ENCODE results near the gene RTN4RL2.
A peak's percentile ranks its signal among the peaks of the same experiment; 100 is the strongest.

Gene RTN4RL2

DNA sequence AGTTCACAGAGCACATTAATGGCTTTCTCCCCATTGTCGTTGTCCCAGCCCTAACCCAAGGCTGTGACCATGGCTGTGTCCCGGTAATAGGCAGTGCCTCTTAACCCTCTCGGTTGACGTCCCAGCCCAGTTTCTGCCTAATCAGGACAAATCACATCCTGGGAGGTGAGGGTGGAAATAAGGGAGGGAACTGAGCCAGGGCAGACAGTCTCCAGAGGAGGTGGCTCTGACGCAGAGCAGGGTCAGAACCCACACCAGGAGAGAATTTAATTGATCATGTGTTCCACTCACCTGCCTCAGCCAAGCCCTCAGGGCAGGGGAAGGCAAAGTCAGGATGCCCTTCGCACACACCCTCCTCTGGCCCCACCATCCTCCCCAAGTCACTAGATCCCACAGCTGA, 38.2 kb downstream of the RTN4RL2 start:
- no peak for DNase-seq (ENCODE audit: low read depth in 3 of 3, low spot score in 1 of 3)

DNA sequence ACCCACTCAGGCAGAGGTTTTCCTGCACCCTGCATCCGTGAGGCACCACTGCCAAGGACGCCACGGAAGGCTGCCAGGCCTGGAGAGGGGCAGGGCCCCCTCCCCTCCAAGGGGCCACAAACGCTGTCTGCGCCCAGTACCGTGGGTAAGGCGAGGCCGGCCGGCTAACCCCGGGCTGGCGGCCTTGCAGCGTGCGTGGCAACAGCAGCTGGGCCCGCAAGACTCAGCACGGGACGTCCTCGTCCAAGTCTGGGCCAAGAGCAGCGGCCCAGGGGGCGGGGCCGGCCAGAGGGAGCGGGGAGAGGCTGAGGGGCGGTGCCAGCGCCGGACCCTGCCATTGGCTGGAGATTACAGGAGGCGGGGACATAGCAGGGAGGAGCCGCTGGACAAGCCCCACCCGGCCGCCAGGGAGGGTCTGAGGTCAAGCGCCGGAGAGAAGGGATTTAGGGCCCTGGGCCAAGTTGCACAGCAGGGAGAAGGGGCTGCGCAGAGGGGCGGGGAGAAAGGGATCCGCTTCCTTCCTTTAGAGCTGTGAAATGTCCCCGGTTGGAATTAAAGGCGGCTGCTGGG, 39.2 kb downstream of the RTN4RL2 start:
- peak in 1 of 3 donors; percentile 25 for DNase-seq (ENCODE audit: low read depth in 3 of 3, low spot score in 1 of 3)

DNA sequence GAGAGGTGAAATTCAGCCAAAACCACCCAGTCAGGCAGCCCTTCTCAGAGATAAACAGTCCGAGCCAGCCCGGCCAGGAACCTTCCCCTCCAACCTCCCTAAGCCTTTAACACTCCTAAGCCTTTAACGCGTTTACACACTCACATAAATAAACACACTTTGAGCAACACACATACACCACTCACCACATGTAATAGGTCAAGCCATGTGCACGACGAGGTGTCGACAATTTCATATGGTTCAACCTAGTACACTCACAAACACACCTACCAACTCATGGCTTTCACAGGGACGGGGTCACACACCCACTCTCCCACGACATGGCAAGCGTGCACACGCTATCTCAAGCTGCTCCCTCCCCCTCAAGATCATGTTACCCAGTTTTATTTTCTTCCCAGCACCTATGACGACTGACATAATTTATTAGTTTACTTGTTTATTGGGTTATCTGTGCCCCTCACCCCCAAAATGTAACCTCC, 39.7 kb downstream of the RTN4RL2 start:
- DNase-seq (ENCODE audit: low read depth in 3 of 3, low spot score in 1 of 3) = no peak

DNA sequence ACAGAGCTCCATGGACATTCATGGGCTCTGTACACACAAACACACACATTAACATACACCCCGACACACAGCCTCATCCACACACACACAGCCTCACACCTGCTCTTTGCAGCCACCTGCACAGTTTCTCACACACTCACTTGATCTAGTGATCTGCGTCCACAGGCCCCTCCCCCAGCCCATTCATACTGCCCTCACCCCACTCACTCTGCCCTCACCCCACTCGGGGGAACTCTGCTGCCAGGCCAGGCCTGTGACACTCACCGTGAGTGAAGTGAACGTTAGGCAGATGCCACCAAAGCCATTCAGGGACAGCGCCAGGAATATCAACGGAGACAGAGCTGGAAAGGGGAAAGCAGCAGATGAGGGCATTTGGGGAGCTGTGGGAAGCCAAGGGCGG, 40.2 kb downstream of the RTN4RL2 start:
- DNase-seq (ENCODE audit: low read depth in 3 of 3, low spot score in 1 of 3) = no peak

DNA sequence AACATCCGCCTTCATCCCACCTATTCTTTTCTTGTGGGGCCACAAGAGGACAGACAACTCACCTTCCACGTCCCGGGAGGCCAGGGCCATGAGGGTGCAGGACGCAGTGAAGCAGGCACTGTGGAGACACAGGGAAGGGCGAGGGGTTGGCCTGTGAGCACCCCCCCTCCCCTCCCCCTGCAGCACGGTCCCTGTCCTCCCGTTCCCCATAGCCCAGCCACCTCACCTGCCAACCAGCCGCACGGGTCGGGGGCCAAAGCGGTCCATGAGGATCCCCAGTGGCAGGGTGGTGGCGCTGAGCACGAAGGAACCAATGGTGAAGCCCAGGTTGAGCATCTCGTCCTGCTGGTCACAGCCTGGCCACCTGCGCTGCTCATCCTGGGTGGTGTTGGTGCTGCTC, 40.6 kb downstream of the RTN4RL2 start:
- no peak for DNase-seq (ENCODE audit: low read depth in 3 of 3, low spot score in 1 of 3)

DNA sequence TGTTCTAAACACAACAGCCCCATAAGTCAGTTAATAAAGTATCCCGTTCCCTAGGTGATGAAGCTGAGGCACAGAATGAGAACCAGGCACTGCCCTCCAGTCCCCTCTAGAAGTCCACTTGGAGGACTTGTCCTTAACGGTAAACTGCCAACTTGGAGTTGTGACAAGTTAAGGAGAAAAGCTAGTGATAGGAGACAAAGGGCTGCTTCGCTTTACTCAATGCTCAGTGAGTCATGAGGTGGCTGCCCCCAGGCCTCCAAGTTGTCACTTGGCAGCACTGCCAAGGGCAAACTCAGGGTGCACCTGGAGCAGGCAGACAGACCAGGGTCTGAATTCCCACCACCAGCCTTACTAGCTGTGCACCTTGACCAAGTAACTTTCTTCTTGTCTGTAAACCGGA, 41.6 kb downstream of the RTN4RL2 start:
- DNase-seq (ENCODE audit: low read depth in 3 of 3, low spot score in 1 of 3) = no peak

DNA sequence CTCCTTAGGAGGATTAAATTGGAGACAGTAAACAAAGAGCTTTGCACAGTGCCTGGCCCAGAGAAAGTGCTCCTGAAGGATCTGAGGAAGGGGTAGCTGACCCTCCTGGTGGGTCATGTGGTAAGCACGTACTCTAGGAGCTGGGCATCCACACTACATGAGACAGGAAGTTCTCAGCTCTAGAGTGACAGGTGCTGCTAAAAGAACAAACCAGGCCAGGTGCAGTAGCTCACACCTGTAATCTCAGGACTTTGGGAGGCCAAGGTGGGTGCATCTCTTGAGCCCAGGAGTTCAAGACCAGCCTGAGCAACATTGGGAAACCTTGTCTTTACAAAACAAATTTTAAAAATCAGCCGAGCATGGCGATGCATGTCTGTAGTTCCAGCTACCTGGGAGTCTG, 42.0 kb downstream of the RTN4RL2 start:
- DNase-seq (ENCODE audit: low read depth in 3 of 3, low spot score in 1 of 3) = no peak

DNA sequence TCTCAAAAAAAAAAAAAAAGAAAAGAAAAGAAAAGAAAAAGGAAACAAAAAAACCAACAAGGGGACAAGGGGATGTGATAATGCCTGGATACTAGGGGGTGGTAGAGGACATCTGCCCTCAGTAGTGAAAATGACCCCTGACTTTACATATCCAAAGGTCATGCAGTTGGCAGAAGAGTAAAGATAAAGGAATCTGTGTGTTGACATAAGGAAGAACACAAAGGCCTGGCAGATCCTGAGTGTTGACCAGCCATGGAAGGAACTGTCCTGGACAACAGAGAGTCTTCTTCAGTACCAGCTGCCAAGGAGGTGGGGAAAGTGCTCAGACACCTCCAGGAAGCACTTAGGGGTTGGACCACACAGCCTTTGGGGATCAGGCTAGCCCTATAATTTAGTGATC, 42.5 kb downstream of the RTN4RL2 start:
- DNase-seq (ENCODE audit: low read depth in 3 of 3, low spot score in 1 of 3) = no peak

DNA sequence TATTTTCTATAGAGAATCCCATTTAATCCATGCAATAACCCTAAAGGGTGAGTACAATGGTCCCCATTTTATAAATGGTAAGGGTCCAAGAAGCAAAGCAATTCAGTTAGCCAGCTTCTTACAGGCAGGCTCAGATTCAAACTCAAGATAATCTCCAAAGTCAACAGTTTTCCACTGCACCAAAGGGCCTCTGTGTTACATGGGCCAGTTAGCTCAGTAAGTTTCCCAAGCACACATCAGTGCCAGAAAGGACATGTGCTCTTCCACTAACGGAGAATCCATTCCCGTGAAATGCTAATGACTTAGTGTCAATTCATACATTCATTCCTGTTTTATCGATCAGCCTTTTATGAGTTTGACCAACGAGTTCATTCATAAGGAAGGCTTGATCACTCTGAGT, 44.2 kb downstream of the RTN4RL2 start:
- DNase-seq (ENCODE audit: low read depth in 3 of 3, low spot score in 1 of 3) = no peak

DNA sequence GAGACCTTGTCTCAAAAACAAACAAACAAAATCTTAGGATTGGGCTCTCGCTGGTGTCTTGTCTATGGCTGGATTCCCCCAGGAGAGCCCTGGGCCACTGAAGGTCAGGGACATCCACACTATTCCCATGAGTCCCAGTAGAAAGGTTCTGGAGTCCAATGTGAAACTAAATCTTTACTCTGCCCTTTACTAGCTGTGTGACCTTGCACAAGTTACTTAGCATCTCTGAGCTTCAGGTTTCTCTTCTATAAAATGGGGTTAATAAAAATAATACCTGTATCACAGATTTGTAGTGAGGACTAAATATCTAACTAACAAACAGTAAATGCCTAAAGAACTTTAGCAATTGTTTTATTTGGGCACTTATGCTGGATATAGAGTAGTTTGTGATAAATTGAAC, 46.2 kb downstream of the RTN4RL2 start:
- no peak for DNase-seq (ENCODE audit: low read depth in 3 of 3, low spot score in 1 of 3)

DNA sequence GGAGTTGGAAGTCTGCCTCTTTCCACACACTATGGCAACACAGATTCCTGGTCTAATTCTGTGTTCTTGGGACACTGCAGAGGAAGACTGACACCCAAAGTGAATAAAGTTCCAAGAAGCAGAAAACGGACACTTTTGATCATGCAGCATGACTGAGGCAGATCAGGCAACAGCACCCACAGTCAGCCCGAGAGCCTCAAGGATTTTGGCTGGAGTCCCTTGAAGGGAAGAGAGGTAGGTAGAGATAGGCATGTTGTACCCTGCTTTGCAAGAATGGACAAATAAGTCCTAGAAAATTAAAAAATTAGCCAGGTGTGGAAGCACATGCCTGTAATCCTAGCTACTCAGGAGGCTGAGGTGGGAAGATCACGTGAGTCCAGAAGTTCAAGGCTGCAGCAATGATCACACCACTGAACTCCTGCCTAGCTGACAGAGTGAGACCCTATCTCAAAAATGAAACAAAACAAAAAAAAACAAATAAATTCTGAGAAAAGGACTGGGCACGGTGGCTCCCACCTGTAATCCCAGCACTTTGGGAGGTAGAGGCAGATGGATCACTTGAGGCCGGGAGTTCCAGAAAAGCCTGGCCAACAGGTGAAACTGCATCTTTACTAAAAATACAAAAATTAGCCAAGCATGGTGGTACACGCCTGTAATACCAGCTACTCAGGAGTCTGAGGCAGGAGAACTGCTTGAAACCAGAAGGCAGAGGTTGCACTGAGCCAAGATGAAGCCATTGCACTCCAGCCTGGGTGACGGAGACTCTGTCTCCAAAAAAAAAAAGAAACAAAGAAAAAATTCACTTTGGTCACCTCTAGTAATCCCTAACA, 48.2 kb downstream of the RTN4RL2 start:
- DNase-seq (ENCODE audit: low read depth in 3 of 3, low spot score in 1 of 3) = no peak

DNA sequence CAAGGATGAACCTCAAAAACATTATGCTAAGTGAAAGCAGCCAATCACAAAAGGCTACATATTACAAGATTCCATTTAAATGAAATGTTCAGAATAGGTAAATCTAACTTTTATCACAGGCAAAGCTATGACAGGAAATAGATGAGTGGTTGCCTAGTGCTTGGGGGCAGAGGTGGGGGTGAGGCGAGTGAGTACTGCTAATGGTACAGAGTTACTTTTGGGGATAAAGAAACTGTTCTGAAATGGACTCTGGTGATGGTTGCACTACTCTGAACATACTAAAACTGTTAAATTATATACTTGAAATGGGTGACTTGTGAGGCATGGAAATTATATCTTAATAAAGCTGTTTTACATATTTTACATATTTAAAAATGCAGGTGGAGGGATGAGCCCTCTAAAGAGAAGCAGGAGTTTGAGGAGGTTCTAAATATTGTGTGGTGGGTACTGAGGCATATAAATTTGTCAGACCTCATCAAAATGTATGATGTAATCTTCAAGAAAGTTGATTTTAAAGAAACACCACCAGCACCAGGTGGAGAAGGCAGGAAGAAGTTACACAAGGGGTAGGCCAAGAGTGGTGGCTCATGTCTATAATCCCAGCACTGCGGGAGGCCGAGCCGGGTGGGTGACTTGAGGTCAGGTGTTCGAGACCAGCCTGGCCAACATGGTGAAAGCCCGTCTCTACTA, 51.6 kb downstream of the RTN4RL2 start:
- DNase-seq (ENCODE audit: low read depth in 3 of 3, low spot score in 1 of 3) = no peak

DNA sequence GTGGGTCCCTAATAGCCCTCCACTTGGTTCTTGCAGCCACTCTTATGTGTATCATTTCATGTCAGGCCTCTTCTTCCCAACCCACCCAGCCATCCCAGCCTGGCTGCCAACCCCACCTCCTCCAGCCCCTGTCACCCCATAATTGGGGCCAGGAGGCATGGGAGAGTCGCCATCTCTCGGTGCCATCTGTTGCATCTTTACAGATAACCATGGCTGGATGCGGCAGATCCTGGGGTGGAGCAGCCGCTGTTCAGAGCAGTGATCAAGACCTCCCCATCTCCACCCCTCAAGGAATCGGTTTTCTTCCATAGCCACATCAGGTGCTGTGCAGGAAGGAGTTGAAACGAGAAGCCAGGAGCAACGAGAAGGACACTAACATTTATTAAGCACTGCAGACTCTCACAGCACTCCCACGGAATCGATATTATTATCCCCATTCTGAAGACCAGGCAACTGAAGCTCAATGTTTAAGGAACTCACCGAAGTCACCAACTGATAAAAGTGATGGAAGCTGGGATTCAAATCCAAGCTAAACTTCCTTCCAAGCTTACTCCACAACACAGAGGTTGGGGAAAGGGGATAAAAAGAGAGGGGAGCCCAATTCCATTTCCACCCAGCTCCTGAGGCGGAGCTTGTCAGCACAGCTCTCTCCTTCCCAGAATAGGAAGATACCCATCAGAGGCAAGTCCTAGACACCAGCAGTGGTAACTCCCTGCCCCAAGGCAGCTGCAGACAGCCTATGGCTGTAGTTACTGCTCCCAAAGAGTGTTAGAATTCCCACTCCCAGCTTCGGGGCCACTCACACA, 52.5 kb downstream of the RTN4RL2 start:
- DNase-seq (ENCODE audit: low read depth in 3 of 3, low spot score in 1 of 3) = no peak

DNA sequence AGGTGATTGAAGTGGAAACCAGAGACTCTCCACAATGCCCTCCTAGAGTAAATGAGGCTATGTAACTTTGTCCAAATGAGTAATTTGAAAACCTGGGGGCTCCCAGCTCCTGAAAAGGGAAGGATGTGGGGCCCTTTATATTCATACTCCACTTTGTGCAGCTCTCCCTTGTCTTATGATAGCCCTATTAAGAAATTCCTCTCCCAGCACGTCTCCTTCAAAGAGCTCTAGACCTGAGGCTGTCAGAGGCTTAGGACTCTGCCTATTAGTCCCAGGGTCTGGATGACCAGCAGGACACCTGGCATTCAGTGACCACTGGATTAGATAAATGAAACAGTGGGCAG, 53.1 kb downstream of the RTN4RL2 start:
- DNase-seq (ENCODE audit: low read depth in 3 of 3, low spot score in 1 of 3) = no peak

DNA sequence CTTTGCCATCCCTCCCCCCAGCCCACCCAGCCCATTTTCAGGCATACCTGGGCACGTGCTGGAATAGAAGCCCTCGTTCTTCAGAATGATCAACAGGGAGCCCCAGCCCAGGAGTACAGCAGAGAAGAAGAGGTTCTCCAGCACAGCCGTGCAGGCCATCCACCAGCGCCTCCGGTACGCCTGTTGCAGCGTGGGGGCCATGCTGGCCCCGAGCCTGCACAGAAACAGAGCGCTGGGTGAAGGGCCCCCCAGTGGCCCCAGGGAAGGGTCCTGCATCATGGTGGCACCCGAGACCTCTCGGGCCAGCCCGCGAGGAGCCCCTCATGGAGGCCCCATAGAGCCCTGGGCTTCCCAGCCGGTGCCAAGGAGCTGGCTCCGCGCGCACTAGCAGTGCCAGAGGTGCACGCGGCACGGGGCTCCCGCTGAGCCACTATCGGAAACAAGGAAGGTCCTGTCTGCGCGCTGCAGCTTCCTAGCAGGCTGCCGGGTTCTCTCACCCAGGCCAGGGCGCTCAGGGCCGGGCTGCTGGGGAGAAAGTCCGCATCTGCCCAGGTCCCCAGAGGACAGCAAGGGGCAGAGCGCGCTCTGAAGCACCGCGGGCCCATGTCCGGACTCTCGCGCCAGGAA, 53.7 kb downstream of the RTN4RL2 start:
- peak in 1 of 3 donors; percentile 37 for DNase-seq (ENCODE audit: low read depth in 3 of 3, low spot score in 1 of 3)

DNA sequence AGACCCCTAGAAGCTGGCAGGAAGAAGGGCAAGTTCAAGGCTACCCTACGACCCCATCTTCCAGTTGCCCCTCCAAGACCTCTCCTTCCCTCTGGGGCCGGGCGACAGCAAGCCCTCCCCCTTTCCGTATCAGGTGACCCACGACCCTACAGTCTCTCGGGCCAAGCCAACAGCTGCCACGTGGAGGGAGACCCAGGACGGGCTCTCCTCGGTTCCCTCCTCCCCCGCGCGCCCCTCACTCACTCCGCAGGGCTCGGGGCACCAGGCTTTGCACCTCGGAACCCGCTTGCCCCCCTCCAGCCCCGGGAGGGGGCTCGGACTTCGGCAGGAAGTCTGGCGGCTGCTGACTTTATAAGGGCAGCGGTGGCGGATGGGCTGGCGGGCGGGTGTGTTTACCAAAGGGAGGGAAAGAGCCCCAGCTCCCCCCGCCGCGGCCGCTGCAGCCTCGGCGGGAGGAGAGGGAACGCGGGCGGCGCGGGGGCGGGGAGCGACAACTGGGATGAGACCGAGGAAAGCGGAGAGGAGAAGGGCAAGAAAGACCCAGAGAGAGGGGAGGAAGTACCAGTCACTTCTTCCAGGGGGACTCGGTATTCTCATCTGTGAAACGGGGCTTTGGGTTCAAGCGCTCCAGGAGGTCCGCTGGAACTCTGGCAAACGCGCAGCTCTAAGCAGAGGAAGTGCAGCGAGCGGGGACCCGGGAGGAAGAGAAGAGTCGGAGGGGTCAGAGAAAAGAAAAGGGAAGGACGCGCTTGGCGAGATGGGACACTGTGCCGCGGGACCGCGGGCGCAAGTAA, 54.4 kb downstream of the RTN4RL2 start:
- DNase-seq (ENCODE audit: low read depth in 3 of 3, low spot score in 1 of 3) = peak in 2 of 3 donors; percentile 24 to 35

DNA sequence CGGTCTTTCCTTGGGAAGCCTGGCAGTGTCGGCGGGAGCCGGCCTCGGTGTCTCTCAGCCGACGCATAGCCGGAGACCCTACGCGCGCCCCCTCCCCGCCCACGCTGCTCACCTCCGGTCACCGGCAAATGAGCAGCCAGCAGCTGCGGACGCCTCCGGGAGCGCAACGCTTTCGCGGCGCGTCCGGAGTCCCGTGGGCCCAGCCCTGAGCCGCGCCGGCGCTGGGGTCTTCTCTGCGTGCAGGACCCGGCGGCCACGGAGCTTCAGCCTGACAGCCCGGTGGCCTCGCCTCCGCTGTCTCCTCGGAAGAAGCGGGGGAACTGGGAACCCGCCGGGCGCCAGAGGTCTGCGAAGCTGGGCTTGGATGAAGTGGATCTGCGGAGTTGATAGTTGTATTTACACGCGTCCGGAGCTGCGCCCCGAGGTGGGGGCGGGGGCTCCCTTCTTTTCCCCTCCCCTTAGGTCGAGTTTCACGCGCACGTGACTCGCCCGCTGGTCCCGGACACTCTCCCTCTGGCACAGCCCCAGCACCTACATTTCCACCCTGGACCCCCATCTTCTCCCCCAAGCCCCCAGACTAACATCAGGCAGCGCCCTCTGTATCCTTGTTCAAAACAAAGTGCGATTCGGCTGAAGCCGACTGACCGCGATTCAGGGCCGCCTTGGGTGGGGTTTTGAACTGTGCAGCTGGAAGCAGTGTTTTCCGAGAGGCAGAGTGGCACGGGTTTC, 55.2 kb downstream of the RTN4RL2 start, which contains the start of gene SLC43A1:
TSS of gene SLC43A1 (minus strand) at position 371 of the 729 bp plus-strand sequence. CDS start 1,591 bp downstream, outside the sequence.
- DNase-seq (ENCODE audit: low read depth in 3 of 3, low spot score in 1 of 3) = peak in 1 of 3 donors; percentile 24

DNA sequence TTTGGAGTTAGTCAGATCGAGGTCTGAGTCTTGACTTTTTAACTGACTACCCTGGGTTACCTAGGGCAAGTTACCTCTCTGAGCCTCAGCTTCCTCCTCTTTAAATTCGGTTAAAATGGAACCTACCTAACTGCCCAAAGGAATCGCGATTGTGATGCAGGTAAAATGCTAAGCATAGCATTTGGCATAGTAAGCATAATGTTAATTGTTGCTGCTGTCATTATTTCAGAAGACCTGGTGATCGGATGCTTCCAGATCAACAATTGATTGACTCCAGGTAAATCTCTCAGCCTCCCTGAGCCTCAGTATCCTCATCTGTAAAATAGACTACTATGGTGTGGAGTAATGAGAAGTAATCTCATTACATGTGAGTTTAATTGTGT, 55.7 kb downstream of the RTN4RL2 start:
- DNase-seq (ENCODE audit: low read depth in 3 of 3, low spot score in 1 of 3) = no peak

DNA sequence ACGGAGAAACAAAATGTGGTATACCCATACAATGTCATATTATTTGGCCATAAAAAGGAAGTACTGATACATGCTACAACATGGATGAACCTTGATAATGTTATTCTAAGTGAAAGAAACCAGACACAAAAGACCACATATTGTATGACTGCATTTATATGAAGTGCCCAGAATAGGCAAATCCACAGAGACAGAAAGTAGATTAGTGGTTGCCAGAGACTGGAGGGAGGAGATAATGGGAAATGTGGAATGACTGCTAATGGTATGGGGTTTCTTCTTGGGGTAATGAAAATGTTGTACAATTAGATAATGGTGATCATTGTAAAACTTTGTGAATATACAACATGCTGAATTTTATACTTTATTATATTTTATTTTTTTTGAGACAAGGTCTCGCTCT, 60.8 kb downstream of the RTN4RL2 start:
- no peak for DNase-seq (ENCODE audit: low read depth in 3 of 3, low spot score in 1 of 3)
